SK-N-SH (cell line): Measurements from ENCODE around the gene HTR7. TPM values are rescaled to one million over a fixed set of nuclear protein-coding genes. Genes with fewer than 3 reads are reported as not detected.

Source experiments
- CTCF ChIA-PET: fragments of 300-600, 350-600 bp; formaldehyde crosslinking; extraction: SDS; loops from one replicate; lab custom pipeline; 2021; lab: Yijun Ruan, JAX
- POLR2A ChIA-PET: fragments of 350-600 bp; sonication (Branson Sonifier 250); formaldehyde crosslinking; extraction: SDS; loops from one replicate; lab custom pipeline; 2020; ENCODE audit warnings: antibody characterized with exemption, inconsistent platforms; lab: Yijun Ruan, JAX
- DNase-seq: peaks from one replicate; pipeline ENCODE4 v3.0.0; 2012
- H2AFZ ChIP-seq: fragments of 200-600 bp; sonication (generic); 2 replicates; pipeline ENCODE4 v1.8.1; 2016; ENCODE audit warnings: antibody characterized with exemption, mild to moderate bottlenecking, low read depth
- H3F3A ChIP-seq: fragments of 200-600 bp; sonication (generic); replicated peaks from 2 replicates; pipeline ENCODE3; 2016; ENCODE audit warnings: antibody characterized with exemption, mild to moderate bottlenecking; ENCODE audit not compliant: insufficient read depth
- H3K27ac ChIP-seq, 2 experiments: fragments of 200-500 bp in 1 of 2; fragments of 200-600 bp in 1 of 2; sonication (Bioruptor generic) in 1 of 2; sonication (generic), shearing (Covaris generic) in 1 of 2; 2 replicates each; pipeline versions ENCODE4 v1.5.1 to v1.6.1; 2014 to 2016; ENCODE audit warnings: low read depth in 2 of 2, inconsistent platforms in 1 of 2, low read length in 1 of 2, mild to moderate bottlenecking in 1 of 2, mixed read lengths in 1 of 2
- H3K27me3 ChIP-seq: fragments of 200-600 bp; sonication (generic), shearing (Covaris generic); 2 replicates; pipeline ENCODE4 v1.6.1; 2016; ENCODE audit warnings: mixed run types; ENCODE audit not compliant: insufficient read depth
- H3K36me3 ChIP-seq, 2 experiments: fragments of 200-500 bp in 1 of 2; fragments of 200-600 bp in 1 of 2; sonication (Bioruptor generic) in 1 of 2; sonication (generic) in 1 of 2; replicated peaks in 1 of 2; 2 replicates each; pipeline versions ENCODE3 to v1.5.1; 2014 to 2016; ENCODE audit warnings: low read length in 1 of 2, mild to moderate bottlenecking in 1 of 2; ENCODE audit not compliant: insufficient read depth in 2 of 2, control insufficient read depth in 1 of 2
- H3K4me1 ChIP-seq, 2 experiments: fragments of 200-500 bp in 1 of 2; fragments of 200-600 bp in 1 of 2; sonication (Bioruptor generic) in 1 of 2; sonication (generic), shearing (Covaris generic) in 1 of 2; 2 replicates each; pipeline versions ENCODE4 v1.5.1 to v1.6.1; 2014 to 2016; ENCODE audit warnings: low read depth in 1 of 2, low read length in 1 of 2, mixed run types in 1 of 2; ENCODE audit not compliant: insufficient read depth in 2 of 2, control insufficient read depth in 1 of 2
- H3K4me2 ChIP-seq: fragments of 200-600 bp; sonication (generic), shearing (Covaris generic); 2 replicates; pipeline ENCODE4 v1.6.1; 2017; ENCODE audit warnings: mixed run types
- H3K4me3 ChIP-seq, 2 experiments: fragments of 200-500 bp in 1 of 2; fragments of 200-600 bp in 1 of 2; sonication (Bioruptor generic) in 1 of 2; sonication (generic), shearing (Covaris generic) in 1 of 2; 2 replicates each; pipeline versions ENCODE4 v1.5.1 to v1.8.1; 2014 to 2016; ENCODE audit warnings: low read depth in 2 of 2, inconsistent platforms in 1 of 2, low read length in 1 of 2, mild to moderate bottlenecking in 1 of 2, mixed read lengths in 1 of 2, moderate library complexity in 1 of 2
- H3K79me2 ChIP-seq: fragments of 200-600 bp; sonication (generic); 2 replicates; pipeline ENCODE4 v1.8.1; 2017; ENCODE audit warnings: mild to moderate bottlenecking; ENCODE audit not compliant: insufficient read depth
- H3K9ac ChIP-seq: fragments of 200-600 bp; sonication (generic); 2 replicates; pipeline ENCODE4 v1.6.1; 2017; ENCODE audit warnings: mixed run types
- H3K9me2 ChIP-seq: fragments of 200-600 bp; sonication (generic); 2 replicates; pipeline ENCODE4 v1.6.1; 2017; ENCODE audit warnings: mixed run types
- H3K9me3 ChIP-seq: fragments of 200-600 bp; sonication (generic); 2 replicates; pipeline ENCODE4 v1.6.1; 2017; ENCODE audit warnings: mixed run types, mild to moderate bottlenecking, moderate library complexity
- H4K20me1 ChIP-seq: fragments of 200-600 bp; sonication (generic); 2 replicates; pipeline ENCODE4 v1.6.1; 2017; ENCODE audit warnings: mild to moderate bottlenecking, mixed run types; ENCODE audit not compliant: insufficient read depth
- EP300 ChIP-seq, 2 experiments: IDR thresholded peaks; 2 replicates each; pipeline versions ENCODE4 v1.4.0 to v1.6.1; 2012; ENCODE audit warnings: borderline replicate concordance in 1 of 2, low read depth in 1 of 2, low read length in 1 of 2
- EZH2phosphoT487 ChIP-seq: fragments of 200-600 bp; sonication (generic); IDR thresholded peaks from 2 replicates; pipeline ENCODE4 v1.6.1; 2017; ENCODE audit warnings: low read depth, mixed run types, mild to moderate bottlenecking, antibody characterized with exemption, moderate library complexity, borderline replicate concordance
- FOXJ3 ChIP-seq: sonication (generic); formaldehyde crosslinking; IDR thresholded peaks from 2 replicates; pipeline ENCODE4 v1.5.1; 2020; ENCODE audit warnings: mild to moderate bottlenecking, missing genetic modification reagents
- GABPA ChIP-seq: IDR thresholded peaks from 2 replicates; pipeline ENCODE4 v1.4.0; 2012; ENCODE audit warnings: low read depth, mild to moderate bottlenecking
- GATA2 ChIP-seq: sonication (generic); formaldehyde crosslinking; IDR thresholded peaks from 2 replicates; pipeline ENCODE4 v1.5.0; 2020; ENCODE audit warnings: mild to moderate bottlenecking, missing genetic modification reagents
- JUND ChIP-seq: IDR thresholded peaks from 2 replicates; pipeline ENCODE4 v1.4.0; 2012
- MEF2A ChIP-seq: IDR thresholded peaks from 2 replicates; pipeline ENCODE4 v1.4.0; 2012; ENCODE audit warnings: low read depth, borderline replicate concordance
- RFX5 ChIP-seq: IDR thresholded peaks from 2 replicates; pipeline ENCODE4 v1.6.1; 2012; ENCODE audit warnings: mild to moderate bottlenecking, improper control_type of control experiment, low read length
- RXRA ChIP-seq: IDR thresholded peaks from 2 replicates; pipeline ENCODE4 v1.4.0; 2012; ENCODE audit warnings: low read depth, mild to moderate bottlenecking, borderline replicate concordance
- SIN3A ChIP-seq: IDR thresholded peaks from 2 replicates; pipeline ENCODE4 v1.6.1; 2012; ENCODE audit warnings: low read depth, mild to moderate bottlenecking, low read length, moderate library complexity, borderline replicate concordance
- SMC3 ChIP-seq: IDR thresholded peaks from 2 replicates; pipeline ENCODE4 v1.6.1; 2012; ENCODE audit warnings: low read depth, low read length, improper control_type of control experiment
- WGBS: methylation state at CpG from one replicate; pipeline ENCODE4 v1.1.6; 2017; ENCODE audit warnings: low lambda C conversion rate; 5-methylcytosine and 5-hydroxymethylcytosine counted together
- polyA plus RNA-seq, 3 experiments: library from polyadenylated mRNA; depleted of rRNA; stranded (reverse); fragments of >200 nt; gene quantifications; 2 replicates each; pipeline ENCODE4 v1.2.3, GENCODE V29; 2012
- TF ChIP-seq, protein P1 (sequence below): IDR thresholded peaks from 2 replicates; pipeline ENCODE4 v1.4.0; 2012; ENCODE audit warnings: low read depth, borderline replicate concordance

Gene HTR7
- polyA plus RNA-seq, 1 of the 3 experiments (the other 2 are of a cell fraction) = 0.16 TPM

GRCh38 chr10:90890347-90890746 lies 32.5 kb upstream of the HTR7 start:
- Histone ChIP-seq H3K4me2 (no peak overlapping the region), H3K36me3 (peaks cover 61 to 82% of the 10 kb centered on the region in 2 experiments), H3F3A (peaks cover under 1% of the 10 kb centered on the region), H3K27me3 (no peaks in the 10 kb centered on the region), H3K4me3 (no peak overlapping the region), H4K20me1 (no peaks in the 10 kb centered on the region), H3K4me1 (peaks cover 0 to 4% of the 10 kb centered on the region in 2 experiments; a peak in 1 of 4 replicates), H3K27ac (no peak overlapping the region), H2AFZ (no peak overlapping the region), H3K9me3 (no peaks in the 10 kb centered on the region), H3K9me2 (no peaks in the 10 kb centered on the region), H3K79me2 (no peaks in the 10 kb centered on the region), H3K9ac (no peak overlapping the region)
- no peak for TF ChIP-seq SMC3
- TF ChIP-seq RXRA = no peak
- no peak for TF ChIP-seq SIN3A
- TF ChIP-seq FOXJ3 (CRISPR knock-in tag) = no peak
- no peak for TF ChIP-seq GATA2
- TF ChIP-seq JUND = no peak
- TF ChIP-seq EZH2phosphoT487 = no peak
- TF ChIP-seq, protein P1, sequence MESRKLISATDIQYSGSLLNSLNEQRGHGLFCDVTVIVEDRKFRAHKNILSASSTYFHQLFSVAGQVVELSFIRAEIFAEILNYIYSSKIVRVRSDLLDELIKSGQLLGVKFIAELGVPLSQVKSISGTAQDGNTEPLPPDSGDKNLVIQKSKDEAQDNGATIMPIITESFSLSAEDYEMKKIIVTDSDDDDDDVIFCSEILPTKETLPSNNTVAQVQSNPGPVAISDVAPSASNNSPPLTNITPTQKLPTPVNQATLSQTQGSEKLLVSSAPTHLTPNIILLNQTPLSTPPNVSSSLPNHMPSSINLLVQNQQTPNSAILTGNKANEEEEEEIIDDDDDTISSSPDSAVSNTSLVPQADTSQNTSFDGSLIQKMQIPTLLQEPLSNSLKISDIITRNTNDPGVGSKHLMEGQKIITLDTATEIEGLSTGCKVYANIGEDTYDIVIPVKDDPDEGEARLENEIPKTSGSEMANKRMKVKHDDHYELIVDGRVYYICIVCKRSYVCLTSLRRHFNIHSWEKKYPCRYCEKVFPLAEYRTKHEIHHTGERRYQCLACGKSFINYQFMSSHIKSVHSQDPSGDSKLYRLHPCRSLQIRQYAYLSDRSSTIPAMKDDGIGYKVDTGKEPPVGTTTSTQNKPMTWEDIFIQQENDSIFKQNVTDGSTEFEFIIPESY = no peak
- no peak for TF ChIP-seq EP300 (IDR thresholded peaks at IDR 0.05; ENCODE audit: borderline replicate concordance in 1 of 2, low read depth in 1 of 2, low read length in 1 of 2)
- no peak for TF ChIP-seq RFX5
- TF ChIP-seq MEF2A = no peak
- ChIA-PET CTCF (interaction anchor here (4.2 kb wide), 1 partner anchor 11 kb away, joined by 26 read pairs; no protein-coding TSS in a partner anchor), POLR2A (no interaction called here)
- 96% methylated on average over 2 of the region's 2 CpGs for WGBS
- no peak for DNase-seq

- ChIA-PET POLR2A (no interaction called here), CTCF (interaction anchor here (1.3 to 4.2 kb wide), 2 partner anchors 10 to 22 kb away, joined by 6 to 26 read pairs; no protein-coding TSS in a partner anchor)
- WGBS = 94% methylated on average over 1 of the region's 1 CpG
- no peaks in the 10 kb centered on the region for H3K27me3 ChIP-seq
- H3K79me2 ChIP-seq = no peaks in the 10 kb centered on the region
- no peaks in the 10 kb centered on the region for H4K20me1 ChIP-seq
- H3F3A ChIP-seq = peaks cover 8% of the 10 kb centered on the region
- no peaks in the 10 kb centered on the region for H3K9me2 ChIP-seq
- DNase-seq = no peak
- no peak overlapping the region for H2AFZ ChIP-seq
- H3K4me2 ChIP-seq = no peak overlapping the region
- H3K9me3 ChIP-seq = no peaks in the 10 kb centered on the region
- no peak overlapping the region for H3K27ac ChIP-seq
- H3K4me3 ChIP-seq = no peak overlapping the region
- H3K9ac ChIP-seq = no peak overlapping the region
- H3K36me3 ChIP-seq = peaks cover 55 to 75% of the 10 kb centered on the region in 2 experiments
- TF ChIP-seq SMC3 (no peak), GABPA (no peak)
- TF ChIP-seq, all 33 proteins: peak for 0
- H3K4me1 ChIP-seq = peaks cover 0 to 11% of the 10 kb centered on the region in 2 experiments; a peak in 1 of 4 replicates
Observed at GRCh38 chr10:90889636-90890035, 31.8 kb upstream of the HTR7 start.
